Ovary (tissue), 3 donors: ENCODE data around the gene ACVR2A.

Experiments
- CTCF ChIP-seq, 3 donors: fragments of 450-650 bp in 2 of 3; fragments of 200-600 bp in 1 of 3; IDR thresholded peaks; one replicate each; pipeline versions ENCODE4 v1.5.1 to v1.8.0; 2016 to 2022; ENCODE audit warnings: antibody characterized with exemption in 3 of 3, mild to moderate bottlenecking in 1 of 3
- EP300 ChIP-seq: sonication (generic); formaldehyde crosslinking; IDR thresholded peaks from one replicate; pipeline ENCODE4 v1.6.1; 2017; ENCODE audit warnings: antibody characterized with exemption
- donor health status: DM: no; HTN: no; CAD: no.

- TF ChIP-seq CTCF (IDR thresholded peaks at IDR 0.05): no peak
- no peak for TF ChIP-seq EP300
Observed at GRCh38 chr2:147844697-147845410, at the start of gene ACVR2A.
